ENCODE results near the gene U2SURP.
A peak's percentile ranks its signal among the peaks of the same experiment; 100 is the strongest.

The U2SURP gene

GRCh38 chr3:143004823-143005222 lies 3.5 kb downstream of the U2SURP start:
- POLR2A ChIA-PET = no interaction called here

GRCh38 chr3:143010024-143010423 lies 8.7 kb downstream of the U2SURP start:
- peaks cover 2 to 24% (median 11%) of the 10 kb centered on the region in 4 experiments for H3K36me3 ChIP-seq (ENCODE audit: control insufficient read depth in 4 of 4, insufficient read depth in 4 of 4, low read length in 3 of 4)
- no peak for DNase-seq
- POLR2A ChIA-PET = no interaction called here
- WGBS (ENCODE audit: insufficient coverage) = 100% methylated on average over 1 of the region's 3 CpGs
- no peaks in the 10 kb centered on the region for H3K9me3 ChIP-seq (ENCODE audit: control extremely low read depth in 1 of 5, control insufficient read depth in 4 of 5, insufficient read depth in 2 of 5, low read depth in 1 of 5, low read length in 4 of 5)
- no peaks in the 10 kb centered on the region for H3K27me3 ChIP-seq (replicated peaks in 2 of 5; ENCODE audit: control insufficient read depth in 4 of 5, insufficient read depth in 5 of 5, low read length in 4 of 5)
- CTCF ChIA-PET = no interaction called here
- peak overlapping the region in 1 of 2 experiments; percentile 6 for H3K27ac ChIP-seq (ENCODE audit: insufficient read depth in 1 of 2, low read depth in 1 of 2, low read length in 2 of 2, poor library complexity in 1 of 2, severe bottlenecking in 2 of 2)
- H3K4me3 ChIP-seq (ENCODE audit: control insufficient read depth in 1 of 7, extremely low read depth in 1 of 7, insufficient read depth in 4 of 7, low read depth in 2 of 7, low read length in 6 of 7) = no peak overlapping the region
- H3K4me1 ChIP-seq (ENCODE audit: control extremely low read depth in 1 of 4, control insufficient read depth in 4 of 4, insufficient read depth in 4 of 4, low read length in 3 of 4) = no peaks in the 10 kb centered on the region

More at GRCh38 chr3:143004823-143005222, 3.5 kb downstream of the U2SURP start:
- WGBS (ENCODE audit: insufficient coverage) = no CpG with 5 or more reads among the region's 2 CpGs
- Histone ChIP-seq H3K36me3 (ENCODE audit: control insufficient read depth in 4 of 4, insufficient read depth in 4 of 4, low read length in 3 of 4) (no peaks in the 10 kb centered on the region), H3K4me3 (ENCODE audit: control insufficient read depth in 1 of 7, extremely low read depth in 1 of 7, insufficient read depth in 4 of 7, low read depth in 2 of 7, low read length in 6 of 7) (no peak overlapping the region), H3K9me3 (ENCODE audit: control extremely low read depth in 1 of 5, control insufficient read depth in 4 of 5, insufficient read depth in 2 of 5, low read depth in 1 of 5, low read length in 4 of 5) (no peaks in the 10 kb centered on the region), H3K27me3 (replicated peaks in 2 of 5; ENCODE audit: control insufficient read depth in 4 of 5, insufficient read depth in 5 of 5, low read length in 4 of 5) (no peaks in the 10 kb centered on the region), H3K27ac (ENCODE audit: insufficient read depth in 1 of 2, low read depth in 1 of 2, low read length in 2 of 2, poor library complexity in 1 of 2, severe bottlenecking in 2 of 2) (peak overlapping the region in 1 of 2 experiments; percentile 43), H3K4me1 (ENCODE audit: control extremely low read depth in 1 of 4, control insufficient read depth in 4 of 4, insufficient read depth in 4 of 4, low read length in 3 of 4) (peaks cover 11 to 24% (median 20%) of the 10 kb centered on the region in 4 experiments)
- CTCF ChIA-PET = interaction anchor here (0.7 kb wide), 1 partner anchor 10 kb away, joined by 3 read pairs; no protein-coding TSS in a partner anchor
- no peak for DNase-seq

GRCh38 chr3:143011705-143012104 lies 10.3 kb downstream of the U2SURP start:
- Histone ChIP-seq H3K4me1 (ENCODE audit: control extremely low read depth in 1 of 4, control insufficient read depth in 4 of 4, insufficient read depth in 4 of 4, low read length in 3 of 4) (no peaks in the 10 kb centered on the region), H3K27ac (ENCODE audit: insufficient read depth in 1 of 2, low read depth in 1 of 2, low read length in 2 of 2, poor library complexity in 1 of 2, severe bottlenecking in 2 of 2) (no peak overlapping the region), H3K9me3 (ENCODE audit: control extremely low read depth in 1 of 5, control insufficient read depth in 4 of 5, insufficient read depth in 2 of 5, low read depth in 1 of 5, low read length in 4 of 5) (no peaks in the 10 kb centered on the region), H3K36me3 (ENCODE audit: control insufficient read depth in 4 of 4, insufficient read depth in 4 of 4, low read length in 3 of 4) (peaks cover 2 to 33% (median 14%) of the 10 kb centered on the region in 4 experiments), H3K4me3 (ENCODE audit: control insufficient read depth in 1 of 7, extremely low read depth in 1 of 7, insufficient read depth in 4 of 7, low read depth in 2 of 7, low read length in 6 of 7) (no peak overlapping the region), H3K27me3 (replicated peaks in 2 of 5; ENCODE audit: control insufficient read depth in 4 of 5, insufficient read depth in 5 of 5, low read length in 4 of 5) (no peaks in the 10 kb centered on the region)
- ChIA-PET CTCF (interaction anchor here (4.5 kb wide), 1 partner anchor 10 kb away, joined by 21 read pairs; the partner anchor contains the start of gene U2SURP), POLR2A (no interaction called here)
- DNase-seq = no peak
- WGBS (ENCODE audit: insufficient coverage) = 100% methylated on average over 1 of the region's 3 CpGs

GRCh38 chr3:143014921-143015320 lies 13.6 kb downstream of the U2SURP start:
- peaks cover 0 to 7% (median 0%) of the 10 kb centered on the region in 5 experiments for H3K9me3 ChIP-seq (ENCODE audit: control extremely low read depth in 1 of 5, control insufficient read depth in 4 of 5, insufficient read depth in 2 of 5, low read depth in 1 of 5, low read length in 4 of 5)
- no peak for DNase-seq
- H3K36me3 ChIP-seq (ENCODE audit: control insufficient read depth in 4 of 4, insufficient read depth in 4 of 4, low read length in 3 of 4) = peaks cover 15 to 54% (median 39%) of the 10 kb centered on the region in 4 experiments
- H3K27me3 ChIP-seq (replicated peaks in 2 of 5; ENCODE audit: control insufficient read depth in 4 of 5, insufficient read depth in 5 of 5, low read length in 4 of 5) = no peaks in the 10 kb centered on the region
- H3K27ac ChIP-seq (ENCODE audit: insufficient read depth in 1 of 2, low read depth in 1 of 2, low read length in 2 of 2, poor library complexity in 1 of 2, severe bottlenecking in 2 of 2) = no peak overlapping the region
- CTCF ChIA-PET = interaction anchor here (0.9 to 4.5 kb wide), 6 partner anchors 8 to 20 kb away, joined by 3 to 21 read pairs (median 4); partner anchors contain the start of gene U2SURP
- no peak overlapping the region for H3K4me3 ChIP-seq (ENCODE audit: control insufficient read depth in 1 of 7, extremely low read depth in 1 of 7, insufficient read depth in 4 of 7, low read depth in 2 of 7, low read length in 6 of 7)
- H3K4me1 ChIP-seq (ENCODE audit: control extremely low read depth in 1 of 4, control insufficient read depth in 4 of 4, insufficient read depth in 4 of 4, low read length in 3 of 4) = no peaks in the 10 kb centered on the region
- POLR2A ChIA-PET = no interaction called here

- H3K9me3 ChIP-seq (ENCODE audit: control extremely low read depth in 1 of 5, control insufficient read depth in 4 of 5, insufficient read depth in 2 of 5, low read depth in 1 of 5, low read length in 4 of 5) = peaks cover 0 to 7% (median 0%) of the 10 kb centered on the region in 5 experiments
- 100% methylated on average over 1 of the region's 3 CpGs for WGBS (ENCODE audit: insufficient coverage)
- H3K4me1 ChIP-seq (ENCODE audit: control extremely low read depth in 1 of 4, control insufficient read depth in 4 of 4, insufficient read depth in 4 of 4, low read length in 3 of 4) = no peaks in the 10 kb centered on the region
- no peak overlapping the region for H3K4me3 ChIP-seq (ENCODE audit: control insufficient read depth in 1 of 7, extremely low read depth in 1 of 7, insufficient read depth in 4 of 7, low read depth in 2 of 7, low read length in 6 of 7)
- ChIA-PET POLR2A (no interaction called here), CTCF (interaction anchor here (0.6 to 1.6 kb wide), 7 partner anchors 9 to 799 kb away, joined by 3 to 9 read pairs (median 3); partner anchors contain the start of gene U2SURP)
- H3K27ac ChIP-seq (ENCODE audit: insufficient read depth in 1 of 2, low read depth in 1 of 2, low read length in 2 of 2, poor library complexity in 1 of 2, severe bottlenecking in 2 of 2) = no peak overlapping the region
- DNase-seq = peak; percentile 12 to 58 (median 52)
- no peaks in the 10 kb centered on the region for H3K27me3 ChIP-seq (replicated peaks in 2 of 5; ENCODE audit: control insufficient read depth in 4 of 5, insufficient read depth in 5 of 5, low read length in 4 of 5)
- peaks cover 25 to 62% (median 47%) of the 10 kb centered on the region in 4 experiments for H3K36me3 ChIP-seq (ENCODE audit: control insufficient read depth in 4 of 4, insufficient read depth in 4 of 4, low read length in 3 of 4)
These were observed 15.1 kb downstream of the U2SURP start for GRCh38 chr3:143016321-143016972.

GRCh38 chr3:143024351-143024960 lies 23.1 kb downstream of the U2SURP start:
- Histone ChIP-seq H3K4me3 (ENCODE audit: control insufficient read depth in 1 of 7, extremely low read depth in 1 of 7, insufficient read depth in 4 of 7, low read depth in 2 of 7, low read length in 6 of 7) (no peak overlapping the region), H3K9me3 (ENCODE audit: control extremely low read depth in 1 of 5, control insufficient read depth in 4 of 5, insufficient read depth in 2 of 5, low read depth in 1 of 5, low read length in 4 of 5) (no peaks in the 10 kb centered on the region), H3K36me3 (ENCODE audit: control insufficient read depth in 4 of 4, insufficient read depth in 4 of 4, low read length in 3 of 4) (peaks cover 26 to 84% (median 50%) of the 10 kb centered on the region in 4 experiments), H3K27ac (ENCODE audit: insufficient read depth in 1 of 2, low read depth in 1 of 2, low read length in 2 of 2, poor library complexity in 1 of 2, severe bottlenecking in 2 of 2) (no peak overlapping the region), H3K4me1 (ENCODE audit: control extremely low read depth in 1 of 4, control insufficient read depth in 4 of 4, insufficient read depth in 4 of 4, low read length in 3 of 4) (no peaks in the 10 kb centered on the region), H3K27me3 (replicated peaks in 2 of 5; ENCODE audit: control insufficient read depth in 4 of 5, insufficient read depth in 5 of 5, low read length in 4 of 5) (no peaks in the 10 kb centered on the region)
- no peak for DNase-seq
- POLR2A ChIA-PET = no interaction called here
- CTCF ChIA-PET = interaction anchor here (2.3 kb wide), 1 partner anchor 13 kb away, joined by 8 read pairs; no protein-coding TSS in a partner anchor
- WGBS (ENCODE audit: insufficient coverage) = 90% methylated on average over 2 of the region's 4 CpGs

GRCh38 chr3:143031327-143031726 lies 30.0 kb downstream of the U2SURP start:
- Histone ChIP-seq H3K27ac (ENCODE audit: insufficient read depth in 1 of 2, low read depth in 1 of 2, low read length in 2 of 2, poor library complexity in 1 of 2, severe bottlenecking in 2 of 2) (no peak overlapping the region), H3K4me3 (ENCODE audit: control insufficient read depth in 1 of 7, extremely low read depth in 1 of 7, insufficient read depth in 4 of 7, low read depth in 2 of 7, low read length in 6 of 7) (no peak overlapping the region), H3K4me1 (ENCODE audit: control extremely low read depth in 1 of 4, control insufficient read depth in 4 of 4, insufficient read depth in 4 of 4, low read length in 3 of 4) (no peaks in the 10 kb centered on the region), H3K27me3 (replicated peaks in 2 of 5; ENCODE audit: control insufficient read depth in 4 of 5, insufficient read depth in 5 of 5, low read length in 4 of 5) (no peaks in the 10 kb centered on the region), H3K36me3 (ENCODE audit: control insufficient read depth in 4 of 4, insufficient read depth in 4 of 4, low read length in 3 of 4) (peaks cover 24 to 88% (median 51%) of the 10 kb centered on the region in 4 experiments), H3K9me3 (ENCODE audit: control extremely low read depth in 1 of 5, control insufficient read depth in 4 of 5, insufficient read depth in 2 of 5, low read depth in 1 of 5, low read length in 4 of 5) (no peaks in the 10 kb centered on the region)
- no peak for DNase-seq
- WGBS (ENCODE audit: insufficient coverage) = no CpG with 5 or more reads among the region's 2 CpGs
- POLR2A ChIA-PET = interaction anchor here (0.7 kb wide), 1 partner anchor 87 kb away, joined by 5 read pairs; no protein-coding TSS in a partner anchor
- CTCF ChIA-PET = interaction anchor here (1.1 kb wide), 1 partner anchor 10 kb away, joined by 5 read pairs; no protein-coding TSS in a partner anchor

All from common myeloid progenitor, CD34-positive (primary cell).